Neural cell (in vitro differentiated cells): ENCODE results near the gene ALKBH8. TPM values are rescaled to one million over a fixed set of nuclear protein-coding genes. Genes with fewer than 3 reads are reported as not detected.

ENCODE experiments used
- H2AFZ ChIP-seq: fragments of 200-600, 300-800 bp; sonication (generic), shearing (Covaris generic); 2 replicates; pipeline ENCODE4 v1.6.0; 2014; ENCODE audit warnings: low read depth, mild to moderate bottlenecking, antibody characterized with exemption, low read length, moderate library complexity
- H3F3A ChIP-seq: fragments of 200-600 bp; shearing (Covaris generic); 2 replicates; pipeline ENCODE4 v1.6.1; 2016; ENCODE audit warnings: mild to moderate bottlenecking, moderate library complexity, mixed read lengths, antibody characterized with exemption, low read length; ENCODE audit not compliant: insufficient read depth, poor library complexity, severe bottlenecking
- H3K27ac ChIP-seq: fragments of 200-600, 300-800 bp; sonication (generic), shearing (Covaris generic); 2 replicates; pipeline ENCODE4 v1.5.1; 2014; ENCODE audit warnings: mild to moderate bottlenecking, low read length, moderate library complexity
- H3K27me3 ChIP-seq: fragments of 300-800, 200-600 bp; sonication (generic), shearing (Covaris generic); 2 replicates; pipeline ENCODE4 v1.6.0; 2014; ENCODE audit warnings: mild to moderate bottlenecking, low read depth, low read length, moderate library complexity; ENCODE audit not compliant: insufficient read depth
- H3K36me3 ChIP-seq: fragments of 300-800, 200-600 bp; sonication (generic), shearing (Covaris generic); 2 replicates; pipeline ENCODE4 v1.5.1; 2014; ENCODE audit warnings: mild to moderate bottlenecking, antibody characterized with exemption, low read length, moderate library complexity; ENCODE audit not compliant: insufficient read depth
- H3K4me2 ChIP-seq: fragments of 300-800, 200-600 bp; sonication (generic), shearing (Covaris generic); 2 replicates; pipeline ENCODE4 v1.6.0; 2014; ENCODE audit warnings: mild to moderate bottlenecking, low read length
- H3K4me3 ChIP-seq: fragments of 300-800, 200-600 bp; sonication (generic), shearing (Covaris generic); 2 replicates; pipeline ENCODE4 v1.5.1; 2014; ENCODE audit warnings: mild to moderate bottlenecking, low read length, moderate library complexity
- H3K79me2 ChIP-seq: fragments of 200-600 bp; shearing (Covaris generic); replicated peaks from 2 replicates; pipeline ENCODE4 v1.6.0; 2014; ENCODE audit warnings: mild to moderate bottlenecking, low read length, moderate library complexity; ENCODE audit not compliant: insufficient read depth
- H3K9ac ChIP-seq: fragments of 300-800, 200-600 bp; sonication (generic), shearing (Covaris generic); 2 replicates; pipeline ENCODE4 v1.6.1; 2016; ENCODE audit warnings: mild to moderate bottlenecking, low read length, mixed read lengths
- H3K9me2 ChIP-seq: fragments of 200-600 bp; shearing (Covaris generic); 2 replicates; pipeline ENCODE4 v1.6.1; 2016; ENCODE audit warnings: mild to moderate bottlenecking, low read length, mixed read lengths; ENCODE audit not compliant: insufficient read depth
- H3K9me3 ChIP-seq: fragments of 200-600, 300-800 bp; sonication (generic), shearing (Covaris generic); 2 replicates; pipeline ENCODE4 v1.6.1; 2016; ENCODE audit warnings: mild to moderate bottlenecking, mixed run types, low read length, moderate library complexity, mixed read lengths
- H4K20me1 ChIP-seq: fragments of 200-600 bp; shearing (Covaris generic); 2 replicates; pipeline ENCODE4 v1.6.1; 2016; ENCODE audit warnings: mild to moderate bottlenecking, mixed run types; ENCODE audit not compliant: insufficient read depth
- EP300 ChIP-seq: fragments of 450-650 bp; conservative IDR thresholded peaks from 2 replicates; pipeline ENCODE4 v1.6.1; 2014; ENCODE audit warnings: antibody characterized with exemption, mild to moderate bottlenecking, moderate library complexity; ENCODE audit not compliant: poor library complexity, severe bottlenecking
- EZH2 ChIP-seq: fragments of 200-600, 300-800 bp; shearing (Covaris generic), sonication (generic); IDR thresholded peaks from 2 replicates; pipeline ENCODE4 v1.6.1; 2014; ENCODE audit warnings: antibody characterized with exemption, low read length, borderline replicate concordance, mild to moderate bottlenecking; ENCODE audit not compliant: insufficient read depth, poor library complexity, severe bottlenecking
- MXI1 ChIP-seq: fragments of 450-650 bp; conservative IDR thresholded peaks from 2 replicates; pipeline ENCODE4 v1.6.1; 2014; ENCODE audit warnings: antibody characterized with exemption, mild to moderate bottlenecking; ENCODE audit not compliant: poor library complexity, severe bottlenecking
- POLR2AphosphoS5 ChIP-seq: IDR thresholded peaks from 2 replicates; pipeline ENCODE4 v1.6.1; 2012
- RAD21 ChIP-seq: fragments of 450-650 bp; conservative IDR thresholded peaks from 2 replicates; pipeline ENCODE4 v1.6.1; 2014; ENCODE audit warnings: antibody characterized with exemption, mild to moderate bottlenecking, moderate library complexity
- SMC3 ChIP-seq: fragments of 450-650 bp; conservative IDR thresholded peaks from 2 replicates; pipeline ENCODE4 v1.6.1; 2014; ENCODE audit warnings: antibody characterized with exemption, mild to moderate bottlenecking, moderate library complexity; ENCODE audit not compliant: poor library complexity
- TAF1 ChIP-seq: IDR thresholded peaks from 2 replicates; pipeline ENCODE4 v1.6.1; 2012; ENCODE audit warnings: low read depth
- polyA plus RNA-seq: library from polyadenylated mRNA; depleted of rRNA; stranded (reverse); fragments of >200 nt; gene quantifications from 2 replicates; pipeline ENCODE4 v1.2.3, GENCODE V29; 2014
- TF ChIP-seq, protein P1 (sequence below): fragments of 450-650 bp; IDR thresholded peaks from 2 replicates; pipeline ENCODE4 v1.5.1; 2014; ENCODE audit warnings: antibody characterized with exemption, mild to moderate bottlenecking, moderate library complexity; ENCODE audit not compliant: poor library complexity, severe bottlenecking
- TF ChIP-seq, protein P2 (sequence below): IDR thresholded peaks from 2 replicates; pipeline ENCODE4 v1.6.1; 2012; ENCODE audit warnings: borderline replicate concordance

The ALKBH8 gene
- polyA plus RNA-seq, 1 donor from 2014 or later = 7.6 TPM

DNA sequence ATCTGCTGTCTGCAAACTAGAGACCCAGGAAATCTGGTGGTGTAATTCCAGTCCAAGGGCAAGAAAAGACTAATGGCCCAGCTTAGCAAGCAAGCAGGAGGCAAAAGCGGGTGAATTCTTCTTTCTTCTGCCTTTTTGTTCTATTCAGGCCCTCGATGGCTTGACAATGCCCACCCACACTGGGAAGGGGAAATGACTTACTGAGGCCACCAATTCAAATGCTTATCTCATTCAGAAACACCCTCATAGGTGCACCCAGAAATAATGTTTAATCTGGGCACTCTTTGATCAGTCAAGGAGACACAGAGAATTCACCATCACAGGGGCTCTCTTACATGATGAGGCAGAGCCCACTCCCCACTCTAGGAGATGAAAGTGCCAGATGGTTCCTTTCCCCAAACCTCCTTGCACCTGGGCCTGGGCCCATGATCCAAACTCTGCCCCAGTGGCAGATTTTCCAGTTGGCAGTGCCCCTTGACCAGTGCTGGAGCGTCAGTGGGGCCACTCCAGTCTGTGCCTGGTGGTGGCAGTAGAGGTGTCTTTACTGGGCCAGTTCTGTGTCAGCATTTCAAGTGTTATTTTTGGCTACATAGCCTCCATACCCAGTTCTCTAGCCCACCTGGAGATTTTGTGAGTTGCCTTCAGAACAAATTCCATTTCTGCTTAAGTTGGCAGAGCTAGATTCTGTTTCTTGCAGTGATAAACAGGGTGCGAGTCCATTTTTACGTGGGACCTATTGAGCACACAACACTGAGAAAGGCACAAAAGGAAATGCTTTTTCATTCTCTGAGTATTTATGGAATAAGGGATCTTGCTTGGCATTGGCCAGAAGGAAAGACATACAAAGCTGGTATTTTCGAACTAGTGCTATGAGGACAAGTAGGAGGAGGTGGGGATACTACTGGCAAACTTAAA is 32.9 kb upstream of the ALKBH8 start:
- Histone ChIP-seq H3K27ac (no peak overlapping the region), H3K9me3 (no peaks in the 10 kb centered on the region), H3K27me3 (peaks cover 49% of the 10 kb centered on the region), H3F3A (no peaks in the 10 kb centered on the region), H3K4me2 (no peak overlapping the region), H3K9ac (no peak overlapping the region), H4K20me1 (no peaks in the 10 kb centered on the region), H3K9me2 (no peaks in the 10 kb centered on the region), H3K79me2 (no peaks in the 10 kb centered on the region), H3K36me3 (no peaks in the 10 kb centered on the region), H3K4me3 (no peak overlapping the region), H2AFZ (no peak overlapping the region)
- no peak for TF ChIP-seq EZH2
- TF ChIP-seq, protein P1, sequence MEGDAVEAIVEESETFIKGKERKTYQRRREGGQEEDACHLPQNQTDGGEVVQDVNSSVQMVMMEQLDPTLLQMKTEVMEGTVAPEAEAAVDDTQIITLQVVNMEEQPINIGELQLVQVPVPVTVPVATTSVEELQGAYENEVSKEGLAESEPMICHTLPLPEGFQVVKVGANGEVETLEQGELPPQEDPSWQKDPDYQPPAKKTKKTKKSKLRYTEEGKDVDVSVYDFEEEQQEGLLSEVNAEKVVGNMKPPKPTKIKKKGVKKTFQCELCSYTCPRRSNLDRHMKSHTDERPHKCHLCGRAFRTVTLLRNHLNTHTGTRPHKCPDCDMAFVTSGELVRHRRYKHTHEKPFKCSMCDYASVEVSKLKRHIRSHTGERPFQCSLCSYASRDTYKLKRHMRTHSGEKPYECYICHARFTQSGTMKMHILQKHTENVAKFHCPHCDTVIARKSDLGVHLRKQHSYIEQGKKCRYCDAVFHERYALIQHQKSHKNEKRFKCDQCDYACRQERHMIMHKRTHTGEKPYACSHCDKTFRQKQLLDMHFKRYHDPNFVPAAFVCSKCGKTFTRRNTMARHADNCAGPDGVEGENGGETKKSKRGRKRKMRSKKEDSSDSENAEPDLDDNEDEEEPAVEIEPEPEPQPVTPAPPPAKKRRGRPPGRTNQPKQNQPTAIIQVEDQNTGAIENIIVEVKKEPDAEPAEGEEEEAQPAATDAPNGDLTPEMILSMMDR = no peak
- TF ChIP-seq POLR2AphosphoS5 = no peak
- no peak for TF ChIP-seq EP300
- TF ChIP-seq, protein P2, sequence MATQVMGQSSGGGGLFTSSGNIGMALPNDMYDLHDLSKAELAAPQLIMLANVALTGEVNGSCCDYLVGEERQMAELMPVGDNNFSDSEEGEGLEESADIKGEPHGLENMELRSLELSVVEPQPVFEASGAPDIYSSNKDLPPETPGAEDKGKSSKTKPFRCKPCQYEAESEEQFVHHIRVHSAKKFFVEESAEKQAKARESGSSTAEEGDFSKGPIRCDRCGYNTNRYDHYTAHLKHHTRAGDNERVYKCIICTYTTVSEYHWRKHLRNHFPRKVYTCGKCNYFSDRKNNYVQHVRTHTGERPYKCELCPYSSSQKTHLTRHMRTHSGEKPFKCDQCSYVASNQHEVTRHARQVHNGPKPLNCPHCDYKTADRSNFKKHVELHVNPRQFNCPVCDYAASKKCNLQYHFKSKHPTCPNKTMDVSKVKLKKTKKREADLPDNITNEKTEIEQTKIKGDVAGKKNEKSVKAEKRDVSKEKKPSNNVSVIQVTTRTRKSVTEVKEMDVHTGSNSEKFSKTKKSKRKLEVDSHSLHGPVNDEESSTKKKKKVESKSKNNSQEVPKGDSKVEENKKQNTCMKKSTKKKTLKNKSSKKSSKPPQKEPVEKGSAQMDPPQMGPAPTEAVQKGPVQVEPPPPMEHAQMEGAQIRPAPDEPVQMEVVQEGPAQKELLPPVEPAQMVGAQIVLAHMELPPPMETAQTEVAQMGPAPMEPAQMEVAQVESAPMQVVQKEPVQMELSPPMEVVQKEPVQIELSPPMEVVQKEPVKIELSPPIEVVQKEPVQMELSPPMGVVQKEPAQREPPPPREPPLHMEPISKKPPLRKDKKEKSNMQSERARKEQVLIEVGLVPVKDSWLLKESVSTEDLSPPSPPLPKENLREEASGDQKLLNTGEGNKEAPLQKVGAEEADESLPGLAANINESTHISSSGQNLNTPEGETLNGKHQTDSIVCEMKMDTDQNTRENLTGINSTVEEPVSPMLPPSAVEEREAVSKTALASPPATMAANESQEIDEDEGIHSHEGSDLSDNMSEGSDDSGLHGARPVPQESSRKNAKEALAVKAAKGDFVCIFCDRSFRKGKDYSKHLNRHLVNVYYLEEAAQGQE = no peak
- TF ChIP-seq SMC3 = no peak
- TF ChIP-seq RAD21 = no peak
- TF ChIP-seq MXI1 = no peak
- no peak for TF ChIP-seq TAF1

GRCh38 chr11:107594736-107595135 is 29.2 kb upstream of the ALKBH8 start:
- H3K36me3 ChIP-seq = no peaks in the 10 kb centered on the region
- H3K9ac ChIP-seq = no peak overlapping the region
- H4K20me1 ChIP-seq = no peaks in the 10 kb centered on the region
- no peak overlapping the region for H2AFZ ChIP-seq
- H3K27ac ChIP-seq = no peak overlapping the region
- no peak overlapping the region for H3K4me3 ChIP-seq
- no peaks in the 10 kb centered on the region for H3K79me2 ChIP-seq
- H3K4me2 ChIP-seq = no peak overlapping the region
- no peaks in the 10 kb centered on the region for H3K9me3 ChIP-seq
- TF ChIP-seq EP300 = no peak
- no peak for TF ChIP-seq POLR2AphosphoS5
- TF ChIP-seq EZH2 = no peak
- no peak for TF ChIP-seq MXI1
- no peak for TF ChIP-seq TAF1
- TF ChIP-seq SMC3 = no peak
- TF ChIP-seq, protein P1 = no peak
- TF ChIP-seq RAD21 = no peak
- H3K9me2 ChIP-seq = no peaks in the 10 kb centered on the region
- H3F3A ChIP-seq = no peaks in the 10 kb centered on the region
- H3K27me3 ChIP-seq = peaks cover 83% of the 10 kb centered on the region
